GM21390 (cell line): ENCODE measurements around the gene PAPOLG.
A peak's percentile ranks its signal among the peaks of the same experiment; 100 is the strongest.

Experiments
- ATAC-seq: cut with Tn5 transposase; IDR thresholded peaks from one replicate; pipeline ENCODE4 v1.9.1; 2021; ENCODE audit not compliant: unreplicated experiment

Gene PAPOLG

GRCh38 chr2:60756097-60757087 lies at the start of gene PAPOLG:
TSS of gene PAPOLG (plus strand) at chr2:60756268. CDS start at chr2:60756479, 211 bp downstream.
- ATAC-seq, result peak; percentile 100

- no peak for ATAC-seq
Observed at GRCh38 chr2:60707750-60708371, 48.2 kb upstream of the PAPOLG start.

GRCh38 chr2:60708630-60709320 lies 47.3 kb upstream of the PAPOLG start:
- ATAC-seq, result no peak

GRCh38 chr2:60710707-60711106 lies 45.4 kb upstream of the PAPOLG start:
- ATAC-seq, result no peak

GRCh38 chr2:60715561-60715960 lies 40.5 kb upstream of the PAPOLG start:
- ATAC-seq, result no peak

GRCh38 chr2:60717691-60718090 lies 38.4 kb upstream of the PAPOLG start:
- ATAC-seq, result no peak

- no peak for ATAC-seq
Observed at GRCh38 chr2:60719331-60719730, 36.7 kb upstream of the PAPOLG start.

- no peak for ATAC-seq
Observed at GRCh38 chr2:60725466-60725865, 30.6 kb upstream of the PAPOLG start.

- no peak for ATAC-seq
Observed at GRCh38 chr2:60728855-60729254, 27.2 kb upstream of the PAPOLG start.

GRCh38 chr2:60735496-60736250 lies 20.4 kb upstream of the PAPOLG start:
- no peak for ATAC-seq

- ATAC-seq, result no peak
Observed at GRCh38 chr2:60738679-60739078, 17.4 kb upstream of the PAPOLG start.

GRCh38 chr2:60739156-60739555 lies 16.9 kb upstream of the PAPOLG start:
- no peak for ATAC-seq

- ATAC-seq, result no peak
Observed at GRCh38 chr2:60741576-60741975, 14.5 kb upstream of the PAPOLG start.

- ATAC-seq, result no peak
Observed at GRCh38 chr2:60742419-60742818, 13.6 kb upstream of the PAPOLG start.

GRCh38 chr2:60745330-60745729 lies 10.7 kb upstream of the PAPOLG start:
- ATAC-seq, result no peak

- ATAC-seq, result no peak
Observed at GRCh38 chr2:60745761-60746160, 10.3 kb upstream of the PAPOLG start.

GRCh38 chr2:60746318-60746717 lies 9.8 kb upstream of the PAPOLG start:
- ATAC-seq, result no peak

- no peak for ATAC-seq
Observed at GRCh38 chr2:60759654-60760053, 3.6 kb downstream of the PAPOLG start.

GRCh38 chr2:60764736-60765534 lies 8.9 kb downstream of the PAPOLG start:
- no peak for ATAC-seq

- no peak for ATAC-seq
Observed at GRCh38 chr2:60766283-60766682, 10.2 kb downstream of the PAPOLG start.
